ENCODE data around the gene ATF6B. TPM values are rescaled to one million over a fixed set of nuclear protein-coding genes. Genes with fewer than 3 reads are reported as not detected.

Gene ATF6B
- total RNA-seq, 1 donor: 49.8 TPM

- DNase-seq (ENCODE audit: low read depth in 2 of 3, low spot score in 2 of 3): no peak
Measured at GRCh38 chr6:32133786-32134185, 5.7 kb upstream of the ATF6B start.

- DNase-seq (ENCODE audit: low read depth in 2 of 3, low spot score in 2 of 3): no peak
Measured at GRCh38 chr6:32132110-32132509, 4.1 kb upstream of the ATF6B start.

- peak in 1 of 3 donors; percentile 39 for DNase-seq (ENCODE audit: low read depth in 2 of 3, low spot score in 2 of 3)
Measured at GRCh38 chr6:32131439-32131948, 3.4 kb upstream of the ATF6B start.

DNA sequence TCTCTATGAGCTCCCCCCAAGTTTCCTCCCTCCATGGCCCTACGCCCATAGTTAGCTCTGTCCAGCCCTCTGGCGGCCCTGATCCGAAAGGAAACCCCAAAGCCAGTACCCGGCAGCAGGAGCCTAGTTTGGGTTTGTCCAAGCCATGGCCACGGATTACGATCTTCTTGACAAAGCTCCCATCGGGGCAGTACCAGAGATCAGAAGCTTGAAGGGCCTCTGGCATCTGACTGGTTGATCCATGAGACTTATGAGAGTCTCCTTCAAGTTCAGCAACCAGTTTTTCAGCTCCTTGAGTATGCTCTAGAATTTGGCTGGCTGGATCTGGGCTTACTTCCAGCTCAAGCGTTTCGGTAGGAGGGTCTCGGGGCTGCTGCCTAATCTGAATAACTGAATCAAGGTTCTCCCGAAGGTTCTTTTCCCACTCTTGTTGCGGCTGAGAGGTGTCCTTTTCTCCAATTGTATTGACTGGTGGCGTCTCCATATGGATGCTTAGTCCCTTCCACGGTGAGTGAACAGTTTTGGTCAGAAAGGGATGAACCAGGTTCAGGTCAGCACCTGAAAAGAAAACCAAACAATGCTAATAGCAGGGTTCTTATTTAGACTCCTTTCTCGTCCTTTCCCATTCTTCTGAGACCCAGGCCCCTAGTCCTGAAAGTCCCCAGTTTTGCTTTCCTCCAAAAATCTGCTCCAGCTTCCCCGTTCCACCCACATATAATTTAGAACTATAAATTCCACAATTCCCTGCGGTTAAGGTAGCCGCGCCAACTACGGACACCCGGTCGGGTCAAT lies 1.4 kb upstream of the ATF6B start:
- DNase-seq (ENCODE audit: low read depth in 2 of 3, low spot score in 2 of 3): no peak

- DNase-seq (ENCODE audit: low read depth in 2 of 3, low spot score in 2 of 3): no peak
Measured at GRCh38 chr6:32128751-32129296, 778 bp upstream of the ATF6B start.

DNA sequence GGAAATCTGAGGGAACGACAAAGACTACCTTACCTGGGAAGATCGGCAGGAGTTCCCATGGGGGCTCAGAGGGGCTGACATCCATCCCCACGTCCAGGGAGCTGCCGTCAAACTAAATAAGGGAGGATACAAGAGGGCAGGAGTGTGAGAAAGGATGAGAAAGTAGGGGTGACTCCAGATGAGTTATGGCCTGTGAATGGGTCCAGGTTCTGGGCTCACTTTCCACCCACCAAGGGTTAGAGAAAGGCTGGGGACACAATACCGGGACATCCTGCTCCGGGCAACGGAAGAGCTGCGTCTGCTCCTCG lies 683 bp downstream of the ATF6B start:
- DNase-seq (ENCODE audit: low read depth in 2 of 3, low spot score in 2 of 3): no peak

DNA sequence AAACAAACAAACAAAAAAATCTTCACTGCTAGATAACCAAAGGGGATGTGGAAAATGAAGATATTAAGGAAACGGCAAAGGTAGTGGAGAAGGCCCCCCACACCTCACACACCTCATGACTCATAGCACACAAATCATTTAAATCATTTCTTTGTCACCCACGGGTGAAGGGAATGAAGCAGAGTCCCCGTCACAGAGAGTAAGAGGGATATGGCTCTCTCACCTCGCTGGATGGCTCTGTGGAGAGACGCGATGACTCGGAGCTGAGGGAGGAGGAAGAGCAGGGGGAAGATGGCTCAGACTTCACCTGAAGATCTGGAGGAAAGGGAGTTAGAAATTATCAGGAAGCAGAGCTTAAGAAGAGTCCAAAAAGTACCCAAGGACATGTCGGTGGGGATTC lies 1.2 kb downstream of the ATF6B start:
- DNase-seq (ENCODE audit: low read depth in 2 of 3, low spot score in 2 of 3): no peak

- no peak for DNase-seq (ENCODE audit: low read depth in 2 of 3, low spot score in 2 of 3)
Measured at GRCh38 chr6:32123681-32124080, 4.4 kb downstream of the ATF6B start.

GRCh38 chr6:32120573-32121059 lies 7.4 kb downstream of the ATF6B start:
- no peak for DNase-seq (ENCODE audit: low read depth in 2 of 3, low spot score in 2 of 3)

DNA sequence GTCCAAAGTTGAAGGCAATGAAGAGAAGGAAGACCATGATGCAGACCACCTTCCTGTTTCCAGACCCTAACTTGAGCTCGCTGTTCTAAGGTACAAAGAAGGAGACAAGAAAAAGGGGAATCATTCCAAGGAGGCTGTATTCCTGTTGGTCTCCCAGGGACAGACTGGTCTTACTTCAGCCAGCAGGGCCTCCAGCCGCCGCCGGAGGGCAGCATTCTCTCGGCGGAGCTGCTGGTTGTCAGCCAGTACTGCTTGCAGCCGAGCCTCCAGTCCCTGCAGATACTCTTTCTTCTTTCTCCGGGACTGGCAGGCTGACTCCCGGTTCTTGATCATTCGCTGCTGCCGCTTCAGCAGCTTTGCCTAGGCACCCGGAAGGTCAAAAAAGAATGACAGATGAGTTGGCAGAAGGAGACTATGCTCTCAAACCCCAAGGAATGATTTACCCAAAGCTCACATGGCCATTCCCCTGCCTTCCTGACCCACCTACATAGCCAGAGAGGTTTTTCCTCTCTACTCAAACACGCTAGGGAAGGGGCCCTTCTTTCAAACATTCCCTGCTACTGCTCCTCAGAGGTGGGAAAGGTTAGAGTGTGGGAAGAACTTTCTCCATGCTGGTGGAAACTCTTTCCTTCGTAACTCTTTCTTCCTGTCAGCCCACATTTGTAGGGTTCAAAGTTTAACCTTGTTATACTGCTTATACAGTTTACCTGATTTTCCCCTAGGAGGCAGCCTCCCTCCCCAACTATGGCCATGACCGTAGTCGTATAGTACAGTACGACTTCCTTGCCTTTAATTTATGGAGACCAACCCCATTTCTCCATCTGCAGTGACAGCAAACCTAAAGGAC lies 9.0 kb downstream of the ATF6B start:
- DNase-seq (ENCODE audit: low read depth in 2 of 3, low spot score in 2 of 3): peak; percentile 41 to 77 (median 71)

DNA sequence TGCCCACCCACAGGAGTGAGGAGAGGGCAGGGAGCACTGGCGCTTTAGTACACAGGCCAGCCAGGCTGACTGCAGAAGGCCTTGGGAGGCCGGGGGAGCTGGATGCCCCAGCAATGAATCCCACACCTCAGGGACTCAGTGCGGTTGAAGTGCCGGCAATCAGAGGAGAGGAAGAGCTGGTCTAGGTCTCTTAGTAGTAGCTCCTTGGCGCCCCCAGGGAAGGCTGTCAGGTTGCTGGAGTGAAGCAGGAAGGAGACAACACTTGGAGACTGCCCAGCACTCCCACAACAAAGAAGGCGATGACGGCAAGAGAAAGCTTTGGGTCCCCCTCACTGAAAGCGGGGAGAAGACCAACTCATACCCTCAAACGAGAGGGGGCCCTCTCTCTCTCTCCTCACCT lies 10.6 kb downstream of the ATF6B start:
- no peak for DNase-seq (ENCODE audit: low read depth in 2 of 3, low spot score in 2 of 3)

- DNase-seq (ENCODE audit: low read depth in 2 of 3, low spot score in 2 of 3): peak in 1 of 3 donors; percentile 41
Measured at GRCh38 chr6:32116674-32117073, 11.4 kb downstream of the ATF6B start.

- DNase-seq (ENCODE audit: low read depth in 2 of 3, low spot score in 2 of 3): no peak
Measured at GRCh38 chr6:32115623-32116022, 12.4 kb downstream of the ATF6B start.

GRCh38 chr6:32114796-32115195 lies 13.2 kb downstream of the ATF6B start:
- DNase-seq (ENCODE audit: low read depth in 2 of 3, low spot score in 2 of 3): no peak

- no peak for DNase-seq (ENCODE audit: low read depth in 2 of 3, low spot score in 2 of 3)
Measured at GRCh38 chr6:32113386-32114352, 14.4 kb downstream of the ATF6B start.

DNA sequence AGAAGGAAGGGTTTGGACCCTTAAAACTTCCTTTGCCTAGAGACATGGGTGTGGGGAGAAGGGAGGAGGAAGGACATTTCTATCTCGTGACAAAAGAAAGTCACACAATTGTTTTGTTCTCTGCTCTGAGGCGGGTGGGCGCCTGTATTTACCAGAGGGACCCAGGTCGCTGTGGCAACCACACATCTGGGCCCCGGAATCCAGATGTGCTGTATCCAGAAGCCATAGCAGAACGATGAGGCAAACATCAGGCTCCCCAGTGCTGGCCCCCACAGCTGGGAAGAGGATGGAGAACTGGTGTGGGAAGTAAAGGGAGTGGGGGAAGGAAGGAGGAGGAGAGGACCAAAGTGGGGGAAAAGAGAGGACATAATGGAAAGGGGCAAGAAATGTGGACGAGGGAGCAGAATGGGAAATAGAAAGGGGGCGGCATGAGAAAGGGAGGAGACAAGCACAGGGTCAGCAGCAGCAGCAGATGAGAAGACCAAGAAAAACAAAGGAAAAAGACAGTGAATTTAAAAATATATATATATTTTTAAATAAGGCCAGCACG lies 15.5 kb downstream of the ATF6B start:
- no peak for DNase-seq (ENCODE audit: low read depth in 2 of 3, low spot score in 2 of 3)

GRCh38 chr6:32111424-32112066 lies 16.5 kb downstream of the ATF6B start:
- no peak for DNase-seq (ENCODE audit: low read depth in 2 of 3, low spot score in 2 of 3)

GRCh38 chr6:32110632-32111031 lies 17.4 kb downstream of the ATF6B start:
- no peak for DNase-seq (ENCODE audit: low read depth in 2 of 3, low spot score in 2 of 3)

DNA sequence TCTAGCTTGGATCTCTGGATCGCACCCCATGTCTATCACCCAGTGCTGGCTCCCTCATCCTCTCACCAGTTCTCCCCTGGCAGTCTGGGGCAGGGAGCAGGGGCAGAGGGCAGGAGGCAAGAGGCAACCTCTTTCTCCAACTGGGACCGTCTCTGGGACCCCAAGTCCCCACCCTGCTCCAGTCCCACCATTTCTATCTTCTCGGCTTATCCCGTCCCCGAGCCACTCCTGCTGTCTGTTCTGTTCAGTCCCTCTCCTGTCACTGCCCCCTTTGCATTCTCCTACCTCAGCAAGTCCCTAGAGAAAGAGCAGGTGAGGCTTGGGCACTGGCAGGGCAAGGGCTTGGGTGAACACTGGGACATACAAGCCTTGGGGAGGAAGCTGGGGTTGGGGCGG lies 18.3 kb downstream of the ATF6B start:
- DNase-seq (ENCODE audit: low read depth in 2 of 3, low spot score in 2 of 3): no peak

Data from hematopoietic multipotent progenitor cell (in vitro differentiated cells).